GM12872 (cell line): ENCODE data around the gene CELF5.

ENCODE experiments used
- CTCF ChIP-seq: IDR thresholded peaks from 3 replicates; pipeline ENCODE4 v1.5.1; 2011; ENCODE audit warnings: low read depth, mild to moderate bottlenecking, low read length, moderate library complexity; ENCODE audit not compliant: insufficient read depth

The CELF5 gene

DNA sequence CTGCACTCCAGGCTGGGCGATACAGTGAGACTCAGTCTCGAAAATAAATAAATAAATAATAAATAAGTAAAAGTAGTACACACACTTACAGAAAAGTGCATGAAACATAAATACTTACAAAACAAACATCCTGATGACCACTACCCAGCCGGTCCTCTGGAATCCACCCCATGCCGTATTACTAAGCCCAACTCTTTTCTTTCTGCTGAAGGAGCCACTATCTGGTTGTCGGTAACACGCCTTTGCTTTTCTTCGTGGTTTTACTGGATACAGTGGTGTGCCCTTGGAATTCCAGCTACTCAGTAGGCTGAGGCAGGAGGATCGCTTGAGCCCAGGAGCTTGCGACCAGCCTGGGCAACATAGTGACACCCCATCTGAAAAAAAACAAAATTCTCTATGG lies 39.4 kb downstream of the CELF5 start:
- TF ChIP-seq CTCF = no peak

- TF ChIP-seq CTCF = no peak
These were observed 41.0 kb downstream of the CELF5 start for GRCh38 chr19:3265432-3265831.

DNA sequence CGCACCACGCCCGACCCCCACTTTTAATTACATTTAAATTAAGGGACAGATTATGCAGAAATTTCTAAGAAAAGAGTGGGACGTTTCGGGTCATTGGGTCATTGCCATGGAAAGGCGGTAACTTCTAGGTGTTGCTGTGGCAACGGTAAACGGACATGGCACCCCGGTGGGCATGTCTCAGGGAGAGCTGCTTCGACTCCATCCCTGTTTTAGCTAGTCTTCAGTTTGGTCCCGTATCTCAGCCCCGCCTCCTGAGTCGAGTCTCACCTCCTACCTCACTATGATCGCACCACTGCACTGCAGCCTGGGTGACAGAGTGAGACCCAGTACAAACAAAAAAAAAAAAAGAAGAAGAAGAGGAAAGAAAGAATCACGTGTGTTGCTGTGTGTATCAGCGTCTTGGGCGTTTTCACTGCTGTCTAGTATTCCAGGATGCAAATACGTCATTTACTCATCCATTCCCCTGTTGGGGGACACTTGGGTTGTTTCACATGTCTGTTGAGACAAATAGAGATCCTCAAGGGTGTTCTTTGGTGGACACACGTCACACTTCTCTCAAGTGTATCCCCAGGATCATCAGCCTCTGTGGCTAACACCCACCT lies 41.7 kb downstream of the CELF5 start:
- no peak for TF ChIP-seq CTCF

DNA sequence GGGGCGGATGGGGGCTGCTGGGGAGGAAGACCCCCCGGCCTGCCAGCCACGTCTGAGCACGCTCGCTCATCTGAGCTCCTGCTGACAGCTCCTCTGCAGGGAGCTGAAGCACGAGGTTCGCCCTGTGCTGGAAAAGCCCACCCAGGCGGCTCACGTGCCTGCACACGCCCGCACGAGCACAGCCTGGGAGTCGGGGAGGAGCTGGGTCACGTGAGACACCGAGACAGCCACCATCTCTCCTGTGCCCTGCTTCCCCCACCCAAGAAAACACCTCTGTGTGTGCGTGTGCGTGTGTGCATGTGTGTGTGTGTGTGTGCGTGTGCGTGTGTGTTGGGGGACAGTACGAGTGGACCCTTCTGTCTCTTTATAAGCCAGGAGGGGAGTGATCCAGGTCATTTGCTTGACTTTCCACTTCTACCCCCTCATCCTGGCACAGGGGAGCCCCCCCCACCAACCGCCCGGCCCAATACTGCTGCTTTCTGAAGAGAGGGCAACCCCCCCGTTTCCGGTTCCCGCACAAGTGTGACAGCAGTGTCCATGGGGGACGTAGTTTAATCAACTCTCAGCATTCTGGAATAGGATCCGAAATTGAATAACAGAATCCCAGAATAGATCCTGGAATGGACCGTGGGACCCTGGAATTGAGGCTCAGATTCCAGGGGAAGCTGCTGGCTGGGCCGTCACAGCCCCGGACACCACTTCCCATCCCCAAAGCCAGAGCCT lies 42.5 kb downstream of the CELF5 start:
- TF ChIP-seq CTCF = no peak

DNA sequence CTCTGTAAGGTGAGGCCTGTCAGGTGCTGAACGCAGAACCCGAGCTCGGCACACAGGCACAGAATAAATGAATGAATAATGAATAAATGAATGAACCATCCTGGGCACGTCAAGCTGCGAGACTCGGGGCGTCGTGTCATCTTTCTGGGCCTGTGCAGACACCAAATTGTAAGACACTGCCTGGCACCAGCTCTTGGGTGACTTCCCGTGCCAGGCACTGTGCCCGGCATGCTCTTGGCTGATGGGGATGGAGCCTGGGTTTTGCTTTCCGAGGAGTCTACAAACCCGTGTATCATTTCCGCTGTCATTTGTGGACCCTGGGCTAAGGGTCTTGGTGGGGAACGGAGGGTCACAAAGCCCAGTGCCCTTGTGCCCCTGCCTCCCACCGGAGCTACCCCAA lies 43.9 kb downstream of the CELF5 start:
- TF ChIP-seq CTCF = no peak

GRCh38 chr19:3268763-3269162 lies 44.3 kb downstream of the CELF5 start:
- no peak for TF ChIP-seq CTCF

DNA sequence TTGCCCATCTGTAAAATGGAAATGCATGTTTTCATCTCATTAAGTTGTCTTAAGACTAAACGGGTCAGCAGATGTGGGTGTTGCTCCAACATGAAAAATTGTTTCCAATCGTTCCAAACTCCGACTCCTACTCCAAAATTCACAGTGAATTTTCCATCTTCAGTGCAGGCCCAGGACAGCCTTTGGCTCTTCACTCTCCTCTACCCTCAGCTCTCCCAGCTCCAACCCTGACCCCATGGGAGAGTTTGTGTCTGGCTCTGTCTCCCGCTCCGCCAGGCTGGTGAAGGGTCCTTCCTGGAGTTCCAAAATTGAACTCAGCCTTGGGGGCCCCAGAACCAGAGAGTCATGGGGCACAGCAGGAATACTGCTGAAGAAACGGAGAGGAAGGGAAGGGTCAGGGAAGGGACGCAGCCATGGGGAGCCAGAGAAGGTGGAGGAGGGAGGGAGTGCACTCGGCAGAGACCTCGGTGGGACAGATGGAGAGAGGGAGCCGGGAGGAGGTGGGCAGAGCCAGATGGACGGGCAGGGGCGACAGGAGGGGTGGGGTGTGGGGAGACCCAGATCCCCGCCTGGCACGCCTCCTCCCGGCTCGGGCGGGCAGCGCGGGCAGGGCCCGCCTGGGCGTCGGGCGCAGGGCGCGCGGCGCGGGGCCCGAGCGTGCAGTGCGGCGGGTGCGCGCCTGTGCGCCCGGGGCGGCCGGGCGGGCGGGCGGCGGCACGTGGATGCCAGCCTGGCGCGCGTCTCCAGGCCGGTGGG lies 45.6 kb downstream of the CELF5 start:
- TF ChIP-seq CTCF = no peak
